NCI-H69 (cell line): Measurements from ENCODE around the gene ARL15.

Experiments
- DNase-seq: peaks from one replicate; lab custom pipeline; 2025; lab: John Stamatoyannopoulos, UW

Gene ARL15

DNA sequence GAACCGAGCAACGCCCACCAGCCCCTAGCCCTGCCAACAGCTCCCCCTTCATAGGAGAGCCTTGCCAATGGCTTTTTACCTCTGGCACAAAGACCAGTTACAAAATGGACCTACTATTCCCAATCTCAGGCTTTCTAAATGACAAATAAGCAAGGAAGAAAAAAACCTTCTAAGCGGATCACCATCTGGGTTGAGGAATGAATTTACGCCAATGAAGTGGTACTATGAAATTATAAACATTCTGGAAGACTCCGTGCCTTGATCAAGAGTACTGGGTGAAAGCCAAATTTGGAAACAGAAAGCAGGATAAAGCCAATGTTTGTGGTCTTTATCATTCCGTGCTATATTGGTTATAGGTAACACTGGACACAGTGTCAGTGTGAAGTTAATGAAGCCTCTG is 378.0 kb downstream of the ARL15 start:
- DNase-seq, result no peak

GRCh38 chr5:53930457-53930856 is 379.9 kb downstream of the ARL15 start:
- no peak for DNase-seq

DNA sequence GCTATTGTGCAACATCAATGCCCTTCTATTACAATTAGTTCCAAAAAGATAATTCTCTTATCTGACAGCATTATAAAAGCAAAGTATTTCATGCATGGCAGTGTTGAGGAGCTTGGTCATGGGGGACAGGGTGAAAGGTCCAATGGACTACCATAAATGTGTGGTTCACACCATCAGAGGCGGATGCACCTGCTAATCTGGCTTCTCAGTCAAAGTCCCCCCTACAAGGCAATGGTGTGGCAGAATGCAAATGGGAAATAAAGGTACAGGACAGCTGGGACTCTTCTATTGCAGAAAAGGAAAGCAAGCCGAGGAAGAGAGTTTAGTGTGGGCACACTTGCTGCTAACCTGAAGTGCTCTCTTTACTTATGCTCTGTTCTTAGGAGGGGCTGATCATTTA is 380.8 kb downstream of the ARL15 start:
- DNase-seq, result no peak

DNA sequence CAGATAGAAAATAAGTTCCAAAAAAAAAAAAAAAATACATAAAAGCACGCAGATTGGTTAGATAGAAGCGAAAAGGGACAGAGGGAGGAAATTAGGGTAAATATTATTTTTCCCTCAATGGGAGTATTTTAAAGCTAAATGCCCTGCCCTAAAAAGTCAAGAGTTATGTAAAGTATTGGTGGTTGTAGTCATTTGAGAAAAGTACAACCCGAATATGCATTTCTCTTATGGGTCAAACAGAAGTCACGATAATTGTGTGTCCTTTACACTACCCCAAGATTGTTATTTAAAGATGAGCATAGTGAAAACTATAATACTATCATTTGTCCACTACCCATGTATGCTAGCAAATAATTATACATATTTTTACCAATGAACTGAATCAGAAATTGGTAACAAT is 381.2 kb downstream of the ARL15 start:
- no peak for DNase-seq

- DNase-seq, result peak; percentile 73
Measured at GRCh38 chr5:53928641-53929040, 381.7 kb downstream of the ARL15 start.

DNA sequence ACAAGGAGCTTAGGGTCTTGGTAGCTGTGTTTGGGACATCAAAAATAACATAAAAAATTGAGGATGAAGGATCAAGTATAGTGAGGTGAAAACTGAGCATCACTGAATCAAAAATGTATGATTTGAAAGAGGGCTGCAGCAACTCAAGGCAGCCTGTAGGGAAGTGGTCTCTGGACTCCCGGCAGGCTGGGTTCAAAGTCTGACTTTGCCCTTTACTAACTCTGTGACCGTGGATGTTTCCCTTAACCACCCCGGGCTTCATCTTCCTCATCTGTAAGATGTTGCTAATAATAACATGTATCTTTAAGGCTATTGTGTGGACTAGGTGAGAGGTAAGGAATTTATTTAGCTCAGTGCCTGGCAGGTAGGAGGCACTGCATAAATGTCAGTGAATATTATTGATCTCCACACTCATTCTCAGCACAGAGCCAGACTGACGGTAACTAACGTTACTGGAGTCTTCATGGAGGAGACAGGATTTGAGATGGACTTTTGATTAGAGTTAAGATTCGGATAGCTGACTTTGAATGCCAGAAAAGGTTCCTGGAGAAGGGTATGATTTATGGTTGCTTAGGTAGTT is 382.6 kb downstream of the ARL15 start:
- DNase-seq, result peak; percentile 7

DNA sequence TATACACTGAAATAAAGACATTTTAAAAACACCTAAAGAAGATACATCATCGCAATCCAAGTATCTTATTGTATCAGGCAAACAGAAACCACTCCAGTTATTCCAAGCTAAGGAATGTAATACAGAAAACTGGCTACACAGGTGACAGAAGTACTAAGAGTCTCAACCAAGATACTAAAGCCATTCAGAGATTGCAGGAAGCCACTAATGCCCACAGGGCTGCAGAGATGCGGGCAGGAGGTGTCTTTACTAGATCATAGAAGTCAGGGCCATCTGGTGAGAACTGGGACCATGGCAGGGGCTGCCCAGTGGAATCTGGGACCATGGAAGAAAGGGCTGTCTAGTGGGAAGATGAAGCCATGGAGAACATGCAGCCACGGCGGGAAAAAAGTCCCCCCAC is 384.3 kb downstream of the ARL15 start:
- no peak for DNase-seq

GRCh38 chr5:53924392-53924791 is 386.0 kb downstream of the ARL15 start:
- DNase-seq, result no peak

DNA sequence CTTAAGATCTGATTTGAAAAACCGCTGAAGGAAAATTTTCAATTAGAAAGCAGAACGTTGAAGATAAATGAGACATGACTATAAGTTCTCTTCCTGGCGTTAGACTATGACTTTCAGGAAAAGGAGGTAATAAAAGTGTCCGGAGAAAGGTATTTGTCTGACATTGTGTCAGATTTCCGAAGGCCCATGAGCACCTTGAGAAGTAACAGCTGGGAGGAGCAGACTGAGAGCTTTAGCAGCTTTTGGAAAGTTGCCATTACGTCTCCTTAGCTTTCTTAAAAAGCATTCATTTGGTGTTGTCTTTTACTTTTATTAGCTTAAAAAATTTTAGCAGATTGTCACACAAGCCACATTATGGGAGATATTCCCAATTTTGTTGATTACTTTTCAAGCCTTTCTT is 386.4 kb downstream of the ARL15 start:
- DNase-seq, result peak; percentile 22

DNA sequence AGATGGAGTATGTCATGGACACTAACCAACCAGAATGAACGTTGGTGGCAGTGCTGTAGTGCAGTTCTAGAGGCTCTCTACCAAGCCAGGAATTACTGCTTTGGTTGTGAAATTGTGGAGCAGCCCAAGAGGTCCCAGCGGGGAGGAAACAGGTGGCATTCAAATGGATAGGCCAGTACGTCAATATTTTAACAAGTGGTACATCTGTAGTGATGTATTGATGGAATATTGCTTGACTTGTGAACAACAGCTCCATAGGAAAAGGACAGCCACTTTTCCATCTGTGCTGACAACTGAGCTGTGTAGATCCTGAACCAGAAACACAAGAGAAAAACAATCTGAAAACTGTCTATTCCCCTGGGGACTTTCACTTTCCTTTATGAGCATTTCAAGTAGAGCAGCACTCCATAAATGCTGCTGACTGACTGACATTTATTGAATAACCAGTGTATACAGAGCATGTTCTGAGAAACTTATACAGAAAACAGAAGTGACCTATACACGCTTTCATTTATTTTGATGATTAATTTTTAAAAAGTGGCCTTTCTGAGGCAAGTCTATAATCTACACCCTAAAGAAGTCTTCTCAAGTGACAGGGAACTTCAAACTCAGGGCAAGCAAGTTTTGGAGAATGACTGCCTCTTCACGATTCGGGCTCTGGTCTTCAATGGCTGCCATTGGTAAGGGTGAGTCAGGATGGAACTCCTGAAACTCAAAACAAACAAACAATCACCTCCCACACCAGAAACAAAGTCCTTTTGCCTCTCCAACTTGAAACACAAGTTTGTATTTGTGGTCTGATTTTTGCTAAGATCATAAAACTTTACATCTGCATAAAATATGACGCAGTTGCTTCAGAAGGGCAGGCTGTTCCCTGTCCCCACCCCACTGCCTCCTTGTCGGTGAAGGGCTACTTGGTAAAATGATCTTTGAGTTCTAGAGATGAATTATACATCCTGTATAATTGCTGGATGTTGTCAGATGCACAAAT is 387.6 kb downstream of the ARL15 start:
- peak; percentile 48 for DNase-seq

- no peak for DNase-seq
Measured at GRCh38 chr5:53917826-53918225, 392.5 kb downstream of the ARL15 start.

GRCh38 chr5:53917095-53917494 is 393.3 kb downstream of the ARL15 start:
- no peak for DNase-seq

DNA sequence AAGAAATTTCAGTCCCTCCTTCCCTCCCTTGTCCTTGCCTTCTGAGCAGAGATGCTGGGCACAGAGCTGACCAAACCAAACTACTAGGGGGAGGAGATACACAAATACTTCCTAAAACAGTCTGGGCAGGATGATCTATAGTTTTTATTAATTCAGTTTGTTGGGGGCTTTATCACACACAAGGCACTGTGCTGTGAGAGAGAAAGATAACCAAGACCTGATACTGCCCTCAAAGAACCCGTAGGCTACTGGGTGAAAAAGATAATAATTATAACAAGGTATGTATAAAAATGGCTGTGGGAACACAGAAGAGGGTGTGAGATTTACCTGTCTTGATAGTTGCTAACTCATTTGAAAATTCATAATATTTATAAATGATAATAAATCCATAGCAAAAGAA is 395.3 kb downstream of the ARL15 start:
- no peak for DNase-seq

DNA sequence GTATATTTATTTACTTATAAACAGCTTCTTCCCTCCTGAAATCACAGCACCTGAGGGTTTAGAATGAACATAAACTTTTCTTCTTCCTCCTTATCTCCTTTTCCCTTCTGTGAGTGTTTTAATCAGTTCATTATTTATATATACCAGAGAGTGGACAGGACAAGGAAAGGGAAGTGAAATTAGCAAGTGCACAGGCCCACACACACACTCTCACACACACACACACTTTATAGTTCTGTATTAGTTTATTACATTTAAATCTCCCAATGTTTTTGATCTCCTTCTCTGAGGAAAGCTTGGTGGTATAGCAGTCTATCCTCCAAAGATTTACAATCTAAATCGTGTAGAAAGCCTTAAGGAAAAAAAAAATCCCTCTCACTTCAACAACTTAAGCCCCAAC is 396.4 kb downstream of the ARL15 start:
- no peak for DNase-seq

GRCh38 chr5:53908757-53909156 is 401.6 kb downstream of the ARL15 start:
- DNase-seq, result no peak

GRCh38 chr5:53907827-53908226 is 402.5 kb downstream of the ARL15 start:
- no peak for DNase-seq

DNA sequence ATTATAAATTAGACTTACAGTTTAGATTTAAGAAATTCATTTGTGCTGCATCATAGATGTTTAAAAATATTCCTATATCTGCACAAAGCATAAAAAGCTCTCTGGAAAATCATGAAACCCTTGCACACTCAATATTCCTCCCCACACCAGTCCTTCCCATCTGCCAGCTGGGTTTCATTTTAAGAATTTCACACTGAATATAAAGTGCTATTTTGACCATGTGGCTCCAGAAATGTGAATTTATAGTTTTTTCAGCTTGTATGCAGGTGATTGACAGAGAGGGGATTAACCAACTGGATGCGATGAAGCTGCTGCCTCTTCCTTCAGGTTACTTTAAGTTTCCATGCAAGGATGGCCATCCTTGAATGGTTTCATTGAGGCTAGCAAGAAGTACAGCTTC is 403.6 kb downstream of the ARL15 start:
- no peak for DNase-seq

- no peak for DNase-seq
Measured at GRCh38 chr5:53902296-53902907, 408.0 kb downstream of the ARL15 start.

DNA sequence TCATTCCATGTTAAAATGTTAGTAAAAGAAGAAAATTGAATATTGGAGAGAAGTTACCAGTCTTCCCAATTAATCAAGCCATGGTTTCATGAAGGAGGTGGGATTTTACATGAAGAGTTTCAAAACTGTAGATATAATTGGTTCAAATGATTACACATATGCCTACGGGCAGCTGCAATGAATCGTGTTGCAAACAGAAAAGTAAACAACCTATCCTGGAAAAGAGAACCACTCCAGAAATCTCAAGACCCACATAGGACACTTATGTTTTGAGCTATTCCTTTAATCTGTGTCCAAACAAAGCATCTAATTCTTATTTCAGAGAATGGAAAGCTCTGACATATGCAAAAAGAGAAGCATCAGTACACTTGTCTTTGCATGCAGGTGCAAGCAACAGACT is 409.7 kb downstream of the ARL15 start:
- no peak for DNase-seq

DNA sequence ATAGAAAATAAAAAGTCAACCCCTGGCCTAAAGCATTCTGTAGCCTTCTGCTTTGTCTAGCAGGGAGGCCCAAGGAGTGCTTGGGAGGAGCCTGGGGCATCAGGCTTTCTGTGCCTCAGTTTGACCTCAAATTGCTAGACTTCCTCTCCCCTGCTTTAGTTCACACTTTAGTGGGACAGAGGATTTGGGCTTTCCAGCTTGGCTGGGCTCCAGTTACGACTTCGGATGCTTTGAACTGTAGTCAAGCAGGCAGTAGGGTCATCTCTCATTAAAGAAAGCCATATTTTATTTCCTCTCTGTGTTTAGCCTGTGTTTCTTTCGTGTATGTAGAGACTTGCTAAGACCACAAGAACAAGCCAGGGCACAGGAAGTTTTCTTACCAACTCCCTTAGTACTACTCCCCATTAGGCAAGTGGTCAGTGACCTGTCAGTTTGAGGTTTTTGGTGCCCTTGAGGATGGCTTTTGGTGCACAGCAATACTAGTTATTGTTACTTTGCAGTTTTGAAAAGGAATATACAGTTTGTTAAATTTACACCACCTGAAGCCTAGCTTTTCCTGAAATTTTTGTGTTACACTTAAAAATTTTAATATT is 415.2 kb downstream of the ARL15 start:
- DNase-seq, result no peak

- DNase-seq, result peak; percentile 44
Measured at GRCh38 chr5:53893626-53894025, 416.7 kb downstream of the ARL15 start.

- no peak for DNase-seq
Measured at GRCh38 chr5:53892224-53892623, 418.1 kb downstream of the ARL15 start.

DNA sequence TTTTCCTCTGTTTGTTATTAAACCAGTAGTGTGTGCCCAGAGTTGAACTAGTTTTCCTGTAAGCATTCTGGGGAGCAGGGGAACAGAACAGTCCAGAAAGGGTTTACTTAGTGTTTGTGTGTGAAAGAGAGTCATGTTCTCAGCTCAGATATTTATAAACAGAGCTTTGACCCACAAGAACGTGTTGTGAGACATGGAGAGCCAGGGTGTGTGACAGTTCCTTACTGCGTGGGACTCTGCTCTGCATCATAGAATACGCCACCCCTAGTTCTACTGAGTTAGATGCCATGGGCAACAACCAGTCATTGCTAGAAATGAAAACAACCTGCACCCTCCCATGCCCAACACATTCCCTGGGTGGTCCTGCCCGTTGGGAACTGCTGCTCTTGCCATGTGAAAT is 419.2 kb downstream of the ARL15 start:
- DNase-seq, result no peak
